ENCODE data around the gene GRIN3A. TPM values are rescaled to one million over a fixed set of nuclear protein-coding genes. Genes with fewer than 3 reads are reported as not detected.

Gene GRIN3A
- total and polyA plus RNA-seq, 2 of the 4 experiments (the other 2 are of a cell fraction), result not detected

- Histone ChIP-seq H4K8ac (ENCODE audit: low read depth in 2 of 2, low read length in 2 of 2) (no peak overlapping the region), H2BK5ac (ENCODE audit: low read depth, low read length, poor library complexity, severe bottlenecking) (no peak overlapping the region), H4K20me1 (ENCODE audit: insufficient read depth, low read length) (no peaks in the 10 kb centered on the region), H3K23ac (ENCODE audit: low read depth, low read length) (no peak overlapping the region), H3K4ac (ENCODE audit: low read depth, low read length) (no peak overlapping the region), H3K9me1 (ENCODE audit: insufficient read depth, low read length) (no peaks in the 10 kb centered on the region; the same call in 1 of the 2 replicates), H2AFZ (replicated peaks; ENCODE audit: low read length, poor library complexity) (no peak overlapping the region), H2BK15ac (ENCODE audit: low read depth, low read length) (no peak overlapping the region), H3K9ac (ENCODE audit: low read depth, low read length) (no peak overlapping the region), H2AK5ac (ENCODE audit: low read depth, low read length) (no peak overlapping the region), H2BK20ac (ENCODE audit: low read depth, low read length) (no peak overlapping the region), H3K4me3 (ENCODE audit: insufficient read depth, low read depth, low read length) (no peak overlapping the region), H3K9me3 (ENCODE audit: control insufficient read depth, insufficient read depth, low read length) (no peaks in the 10 kb centered on the region), H3K14ac (replicated peaks; ENCODE audit: low read depth, low read length) (no peak overlapping the region), H3K4me1 (ENCODE audit: control insufficient read depth, insufficient read depth, low read length) (peaks cover 1% of the 10 kb centered on the region; the same call in 1 of the 2 replicates), H2AK9ac (replicated peaks; ENCODE audit: low read depth, low read length, poor library complexity) (no peak overlapping the region), H3K27me3 (ENCODE audit: control insufficient read depth, insufficient read depth, low read length) (no peaks in the 10 kb centered on the region), H3K79me1 (ENCODE audit: low read depth in 1 of 2, low read length in 2 of 2) (no peaks in the 10 kb centered on the region), H3K56ac (ENCODE audit: extremely low read depth, insufficient read depth, low read length) (no peak overlapping the region), H3K18ac (ENCODE audit: low read depth, low read length) (no peak overlapping the region), H3K27ac (ENCODE audit: insufficient read depth, low read length) (no peak overlapping the region), H2BK120ac (ENCODE audit: low read depth, low read length) (no peak overlapping the region), H4K91ac (ENCODE audit: insufficient read depth, low read depth, low read length) (no peak overlapping the region), H3K4me2 (ENCODE audit: low read depth, low read length) (no peak overlapping the region), H3K36me3 (ENCODE audit: control insufficient read depth, insufficient read depth, low read length) (no peaks in the 10 kb centered on the region), H4K5ac (ENCODE audit: low read depth, low read length) (no peak overlapping the region)
- no peak for ATAC-seq (ENCODE audit: low read depth)
- BruUV-seq (replicated peaks), result no TSS peak
- TF ChIP-seq CTCF (conservative IDR thresholded peaks at IDR 0.05; ENCODE audit: low read depth, low read length) (no peak), USF2 (IDR thresholded peaks at IDR 0.05; ENCODE audit: low read depth, low read length) (no peak), SMC3 (IDR thresholded peaks at IDR 0.05; ENCODE audit: low read depth, low read length) (no peak), NFE2L2 (IDR thresholded peaks at IDR 0.05; ENCODE audit: low read depth, low read length) (no peak), MXI1 (IDR thresholded peaks at IDR 0.05; ENCODE audit: borderline replicate concordance, low read depth, low read length) (no peak), ELK1 (IDR thresholded peaks at IDR 0.05; ENCODE audit: borderline replicate concordance, low read depth, low read length) (no peak), CHD1 (IDR thresholded peaks at IDR 0.05; ENCODE audit: low read depth, low read length) (no peak), FOS (IDR thresholded peaks at IDR 0.05; ENCODE audit: low read depth, low read length) (no peak), MAZ (IDR thresholded peaks at IDR 0.05; ENCODE audit: borderline replicate concordance, low read depth, low read length) (no peak), RFX5 (IDR thresholded peaks at IDR 0.05; ENCODE audit: low read depth, low read length) (no peak), RAD21 (IDR thresholded peaks at IDR 0.05; ENCODE audit: low read length) (no peak), CEBPB (IDR thresholded peaks at IDR 0.05; ENCODE audit: low read depth, low read length) (no peak), RCOR1 (IDR thresholded peaks at IDR 0.05; ENCODE audit: insufficient replicate concordance, low read length) (no peak), MAFK (IDR thresholded peaks at IDR 0.05; ENCODE audit: low read depth, low read length) (no peak), BHLHE40 (IDR thresholded peaks at IDR 0.05; ENCODE audit: low read depth, low read length) (no peak)
- intact Hi-C loops (cut with micrococcal nuclease) (no loop called here), dilution Hi-C loops (cut with HindIII; ENCODE audit: low sequenced_read_pairs, unreplicated experiment) (no loop called here), in situ Hi-C loops (cut with MboI; ENCODE audit: low sequenced_read_pairs) (no loop called here)
- ChIA-PET POLR2A (ENCODE audit: unreplicated experiment) (no interaction called here), CTCF (no interaction called here)
- no peak for DNase-seq
Observed at GRCh38 chr9:101591787-101592446, 146.5 kb downstream of the GRIN3A start.
